GM19099 (cell line): Measurements from ENCODE around the gene ZNF497.

Source experiments
- POLR2A ChIP-seq: IDR thresholded peaks from 3 replicates; pipeline ENCODE4 v1.6.1; 2011; ENCODE audit warnings: low read depth; ENCODE audit not compliant: insufficient read length; ENCODE audit errors: extremely low read depth

ZNF497 gene

GRCh38 chr19:58356766-58357480 lies 5.6 kb downstream of the ZNF497 start:
- TF ChIP-seq POLR2A: no peak

DNA sequence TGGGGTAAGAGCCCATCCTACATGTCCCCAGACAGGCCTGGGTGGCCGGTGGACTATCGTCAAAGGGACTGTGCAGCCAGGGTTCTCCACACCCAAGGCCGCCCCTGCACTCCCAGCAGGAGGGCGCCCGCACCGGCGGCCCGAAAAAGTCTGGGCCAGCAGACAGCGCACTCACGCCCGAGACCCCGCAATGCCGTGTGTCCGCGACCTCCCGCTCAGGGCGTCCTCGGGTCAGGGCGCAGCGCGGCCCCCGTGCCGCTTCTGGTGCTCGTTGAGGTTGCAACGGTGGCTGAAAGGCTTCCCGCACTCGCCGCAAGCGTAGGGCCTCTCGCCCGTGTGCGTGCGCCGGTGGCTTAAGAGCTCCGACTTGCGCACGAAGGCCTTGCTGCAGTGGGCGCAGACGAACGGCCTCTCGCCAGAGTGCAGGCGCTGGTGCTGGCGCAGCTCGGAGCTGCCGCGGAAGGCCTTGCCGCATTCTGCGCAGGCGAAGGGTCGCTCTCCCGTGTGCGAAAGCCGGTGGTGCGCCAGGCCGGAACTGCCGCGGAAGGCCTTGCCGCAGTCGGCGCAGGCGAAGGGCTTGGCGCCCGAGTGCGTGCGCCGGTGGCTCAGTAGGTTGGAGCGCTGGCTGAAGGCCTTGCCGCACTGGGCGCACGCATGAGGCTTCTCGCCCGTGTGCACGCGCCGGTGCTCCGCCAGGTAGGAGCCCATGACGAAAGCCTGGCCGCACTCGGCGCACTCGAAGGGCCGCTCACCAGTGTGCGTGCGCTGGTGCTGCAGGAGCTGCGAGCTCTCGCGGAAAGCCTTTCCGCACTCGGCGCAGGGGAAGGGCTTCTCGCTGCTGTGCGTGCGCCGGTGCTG lies 6.4 kb downstream of the ZNF497 start:
- no peak for TF ChIP-seq POLR2A

DNA sequence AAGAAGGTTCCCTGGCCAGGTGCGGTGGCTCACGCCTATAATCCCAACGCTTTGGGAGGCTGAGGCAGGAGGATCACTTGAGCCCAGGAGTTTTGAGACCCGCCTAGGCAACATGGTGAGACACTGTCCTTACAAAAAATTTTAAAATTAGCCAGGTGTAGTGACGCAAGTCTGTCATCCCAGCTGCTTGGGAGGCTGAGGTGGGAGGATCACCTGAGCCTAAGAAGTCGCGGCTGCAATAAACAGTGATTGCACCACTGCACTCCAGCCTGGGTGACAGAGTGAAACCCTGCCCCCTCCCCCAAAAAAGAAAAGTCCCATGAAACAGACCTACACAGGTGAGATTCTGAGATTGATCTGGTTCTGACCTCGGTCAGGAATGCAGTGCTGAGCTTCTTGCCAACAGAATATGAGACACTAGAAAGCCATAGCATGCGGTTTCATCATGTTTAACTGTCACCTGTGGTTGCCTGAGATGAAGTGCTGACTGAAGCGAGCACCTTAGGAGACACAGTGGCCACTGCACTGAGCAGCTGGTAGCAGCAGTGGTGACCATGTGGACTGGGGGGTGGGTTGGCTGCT lies 7.2 kb downstream of the ZNF497 start:
- peak; percentile 22 for TF ChIP-seq POLR2A

GRCh38 chr19:58354478-58355030 lies 8.0 kb downstream of the ZNF497 start:
- no peak for TF ChIP-seq POLR2A

DNA sequence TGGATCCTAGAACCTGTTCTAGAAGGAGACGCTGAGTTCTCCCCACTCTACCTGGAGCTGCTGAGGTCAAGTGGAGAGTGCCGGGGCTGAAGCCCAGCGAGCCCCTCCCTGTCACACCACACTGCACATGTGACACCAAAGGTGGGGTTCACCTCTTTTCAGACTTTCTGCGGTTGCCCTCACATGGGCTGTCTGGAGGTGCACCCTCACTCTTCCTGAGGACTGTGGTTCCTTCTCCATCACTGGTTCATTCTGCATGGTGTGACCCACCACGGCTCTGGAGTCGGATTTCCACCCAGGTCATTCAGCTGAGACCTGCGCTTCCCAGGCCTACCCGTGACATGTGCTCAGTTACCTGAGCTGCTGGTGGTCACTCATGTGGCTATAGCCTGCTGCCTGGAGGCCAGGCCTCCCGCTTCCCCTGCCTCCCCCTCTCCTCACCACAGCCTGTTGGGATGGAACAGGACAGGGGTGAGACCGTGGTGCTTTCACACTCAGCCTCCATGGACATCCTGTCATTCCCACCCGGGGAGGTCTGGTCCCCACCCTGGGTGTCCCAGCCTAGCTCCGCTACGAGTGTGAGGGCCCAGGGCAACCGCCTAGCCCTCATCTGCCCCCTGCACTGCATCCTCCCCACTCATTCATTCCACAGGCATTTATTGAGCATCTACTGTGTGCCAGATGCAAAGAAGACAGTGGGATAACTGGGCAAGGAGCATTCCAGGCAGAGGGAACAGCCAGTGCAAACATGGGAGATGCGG lies 8.7 kb downstream of the ZNF497 start:
- TF ChIP-seq POLR2A: no peak

- no peak for TF ChIP-seq POLR2A
Observed at GRCh38 chr19:58352760-58353671, 9.5 kb downstream of the ZNF497 start, which contains the start of gene A1BG. A1BG (minus strand) TSS chr19:58353492; CDS start chr19:58353437, 55 bp downstream.

DNA sequence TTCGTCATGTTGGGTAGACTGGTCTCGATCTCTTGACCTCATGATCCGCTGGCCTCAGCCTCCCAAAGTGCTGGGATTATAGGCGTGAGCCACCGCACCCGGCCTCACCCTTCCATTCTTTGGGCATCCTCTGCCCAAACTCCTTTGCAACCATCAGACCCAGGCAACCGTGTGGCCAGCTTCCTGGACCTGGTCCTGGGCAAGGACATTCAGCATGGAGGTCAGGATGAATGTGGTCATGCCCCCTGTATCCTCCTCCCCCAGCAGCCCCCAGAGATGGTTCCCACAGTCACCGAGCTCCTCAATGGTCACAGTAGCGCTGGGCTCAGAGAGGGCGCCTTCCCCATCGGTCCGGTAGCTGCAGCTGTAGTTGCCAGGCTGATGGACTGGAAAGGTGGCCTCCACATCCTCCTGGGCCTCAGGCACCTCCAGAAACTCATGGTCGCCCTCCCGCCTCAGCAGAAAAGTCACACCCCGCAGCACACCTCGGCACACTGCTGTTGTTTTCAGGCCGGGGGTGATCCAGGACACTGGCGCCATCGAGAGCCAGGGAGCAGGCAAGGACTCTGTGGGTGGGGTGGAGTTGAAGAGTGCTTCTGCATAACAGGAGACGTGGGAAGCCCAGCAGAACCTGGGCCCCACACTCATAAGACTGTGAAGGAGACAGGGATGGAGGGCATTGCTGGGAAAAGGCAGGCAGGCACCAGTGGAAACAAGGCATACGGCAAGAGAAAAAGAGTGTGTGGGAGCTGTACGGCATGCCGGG lies 10.4 kb downstream of the ZNF497 start:
- TF ChIP-seq POLR2A: no peak

GRCh38 chr19:58351558-58351878 lies 11.0 kb downstream of the ZNF497 start:
- no peak for TF ChIP-seq POLR2A

GRCh38 chr19:58350871-58351557 lies 11.5 kb downstream of the ZNF497 start:
- TF ChIP-seq POLR2A: no peak

- TF ChIP-seq POLR2A: no peak
Observed at GRCh38 chr19:58350001-58350861, 12.3 kb downstream of the ZNF497 start.

GRCh38 chr19:58349590-58349989 lies 13.0 kb downstream of the ZNF497 start:
- TF ChIP-seq POLR2A: no peak

GRCh38 chr19:58346961-58347929 lies 15.3 kb downstream of the ZNF497 start:
- peak; percentile 77 for TF ChIP-seq POLR2A
